Measurements from ENCODE around the gene SLC6A9. TPM values are rescaled to one million over a fixed set of nuclear protein-coding genes. Genes with fewer than 3 reads are reported as not detected.

The SLC6A9 gene
- total and polyA plus RNA-seq, 10 donors, result 0.26 to 6.1 (median 2.3) TPM

- 0 to 1% (median 0%) methylated on average over 27 to 75 of the region's 75 CpGs for WGBS, 5 donors
- Histone ChIP-seq H3K4me3 (peak overlapping the region; percentile 67 to 91 (median 88)), H3K4me1 (peaks cover 5 to 46% (median 27%) of the 10 kb centered on the region in 6 donors), H3K36me3 (no peaks in the 10 kb centered on the region), H3K9me3 (no peaks in the 10 kb centered on the region), H3K27ac (peak overlapping the region; percentile 82 to 92 (median 87)), H3K27me3 (replicated peaks in 1 of 7) (peaks cover 0 to 15% (median 0%) of the 10 kb centered on the region in 7 donors)
- intact Hi-C loops (cut with DNase I; ENCODE audit: low total_unique reads), result no loop called here
- no peak for TF ChIP-seq POLR2A (IDR thresholded peaks at IDR 0.05)
- peak in 1 of 11 experiments; percentile 33 for TF ChIP-seq CTCF (IDR thresholded peaks at IDR 0.05 in 8 of 11, conservative IDR thresholded peaks at IDR 0.05 in 3 of 11)
- TF ChIP-seq POLR2AphosphoS5 (IDR thresholded peaks at IDR 0.05), result peak; percentile 61 to 73 (median 65)
- DNase-seq, result peak; percentile 97
These were observed 1.2 kb downstream of the SLC6A9 start for GRCh38 chr1:44029911-44030604.

- no peak for TF ChIP-seq CTCF (IDR thresholded peaks at IDR 0.05 in 8 of 11, conservative IDR thresholded peaks at IDR 0.05 in 3 of 11)
- no peak for TF ChIP-seq POLR2AphosphoS5 (IDR thresholded peaks at IDR 0.05)
- TF ChIP-seq POLR2A (IDR thresholded peaks at IDR 0.05), result no peak
- H3K9me3 ChIP-seq, result no peaks in the 10 kb centered on the region
- H3K27me3 ChIP-seq (replicated peaks in 1 of 7), result peaks cover 0 to 15% (median 0%) of the 10 kb centered on the region in 7 donors
- peak overlapping the region; percentile 82 to 92 (median 87) for H3K27ac ChIP-seq
- 25 to 29% (median 28%) methylated on average over 17 of the region's 17 CpGs for WGBS, 5 donors
- H3K4me3 ChIP-seq, result peak overlapping the region; percentile 67 to 91 (median 88)
- peaks cover 5 to 50% (median 27%) of the 10 kb centered on the region in 6 donors for H3K4me1 ChIP-seq
- no peaks in the 10 kb centered on the region for H3K36me3 ChIP-seq
- intact Hi-C loops (cut with DNase I; ENCODE audit: low total_unique reads), result no loop called here
- DNase-seq, result peak; percentile 56
These were observed 1.9 kb downstream of the SLC6A9 start for GRCh38 chr1:44029260-44029910.

GRCh38 chr1:44027320-44027719, 3.9 kb downstream of the SLC6A9 start:
- intact Hi-C loops (cut with DNase I; ENCODE audit: low total_unique reads), result no loop called here
- Histone ChIP-seq H3K27ac (no peak overlapping the region), H3K4me3 (no peak overlapping the region), H3K27me3 (replicated peaks in 1 of 7) (peaks cover 0 to 15% (median 0%) of the 10 kb centered on the region in 7 donors), H3K9me3 (no peaks in the 10 kb centered on the region), H3K36me3 (no peaks in the 10 kb centered on the region), H3K4me1 (peaks cover 5 to 51% (median 27%) of the 10 kb centered on the region in 6 donors)
- 89 to 97% (median 93%) methylated on average over 3 of the region's 3 CpGs for WGBS, 5 donors
- no peak for TF ChIP-seq CTCF (IDR thresholded peaks at IDR 0.05 in 8 of 11, conservative IDR thresholded peaks at IDR 0.05 in 3 of 11)
- TF ChIP-seq POLR2A (IDR thresholded peaks at IDR 0.05), result no peak
- TF ChIP-seq POLR2AphosphoS5 (IDR thresholded peaks at IDR 0.05), result no peak
- no peak for DNase-seq

GRCh38 chr1:44025816-44026215, 5.4 kb downstream of the SLC6A9 start:
- DNase-seq, result peak; percentile 50
- intact Hi-C loops (cut with DNase I; ENCODE audit: low total_unique reads), result no loop called here
- Histone ChIP-seq H3K4me3 (no peak overlapping the region), H3K9me3 (no peaks in the 10 kb centered on the region), H3K36me3 (no peaks in the 10 kb centered on the region), H3K27ac (peak overlapping the region in 1 of 8 donors; percentile 50), H3K27me3 (replicated peaks in 1 of 7) (peaks cover 0 to 5% (median 0%) of the 10 kb centered on the region in 7 donors), H3K4me1 (peaks cover 5 to 39% (median 15%) of the 10 kb centered on the region in 6 donors)
- TF ChIP-seq CTCF (IDR thresholded peaks at IDR 0.05 in 8 of 11, conservative IDR thresholded peaks at IDR 0.05 in 3 of 11), result no peak
- no peak for TF ChIP-seq POLR2A (IDR thresholded peaks at IDR 0.05)
- peak in 1 of 3 donors; percentile 14 for TF ChIP-seq POLR2AphosphoS5 (IDR thresholded peaks at IDR 0.05)
- WGBS, 5 donors, result 69 to 92% (median 81%) methylated on average over 3 of the region's 3 CpGs

All from spleen (tissue), 11 donors.